ENCODE data around the gene PCBP3.

DNA sequence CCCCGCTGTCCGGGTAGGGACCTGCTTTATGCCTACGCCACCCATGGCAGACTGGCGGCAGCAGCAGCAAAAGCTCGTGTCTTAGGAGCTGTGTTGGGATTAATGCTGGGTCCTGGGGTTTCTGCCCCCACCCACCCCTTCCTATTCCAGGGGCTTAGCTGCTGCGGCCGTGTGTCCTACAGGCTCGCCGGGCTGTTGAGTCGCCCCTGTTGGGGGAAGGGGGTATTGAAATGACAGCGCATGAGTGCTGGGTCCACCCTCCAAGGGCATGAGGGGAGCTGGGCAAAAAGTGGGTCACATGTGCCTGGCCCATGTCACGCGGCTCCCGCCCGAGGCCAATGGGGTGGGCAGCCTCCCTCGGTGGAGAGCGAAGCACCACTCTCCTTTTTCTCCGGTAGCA lies 219.7 kb downstream of the PCBP3 start:
- TF ChIP-seq, protein P1, sequence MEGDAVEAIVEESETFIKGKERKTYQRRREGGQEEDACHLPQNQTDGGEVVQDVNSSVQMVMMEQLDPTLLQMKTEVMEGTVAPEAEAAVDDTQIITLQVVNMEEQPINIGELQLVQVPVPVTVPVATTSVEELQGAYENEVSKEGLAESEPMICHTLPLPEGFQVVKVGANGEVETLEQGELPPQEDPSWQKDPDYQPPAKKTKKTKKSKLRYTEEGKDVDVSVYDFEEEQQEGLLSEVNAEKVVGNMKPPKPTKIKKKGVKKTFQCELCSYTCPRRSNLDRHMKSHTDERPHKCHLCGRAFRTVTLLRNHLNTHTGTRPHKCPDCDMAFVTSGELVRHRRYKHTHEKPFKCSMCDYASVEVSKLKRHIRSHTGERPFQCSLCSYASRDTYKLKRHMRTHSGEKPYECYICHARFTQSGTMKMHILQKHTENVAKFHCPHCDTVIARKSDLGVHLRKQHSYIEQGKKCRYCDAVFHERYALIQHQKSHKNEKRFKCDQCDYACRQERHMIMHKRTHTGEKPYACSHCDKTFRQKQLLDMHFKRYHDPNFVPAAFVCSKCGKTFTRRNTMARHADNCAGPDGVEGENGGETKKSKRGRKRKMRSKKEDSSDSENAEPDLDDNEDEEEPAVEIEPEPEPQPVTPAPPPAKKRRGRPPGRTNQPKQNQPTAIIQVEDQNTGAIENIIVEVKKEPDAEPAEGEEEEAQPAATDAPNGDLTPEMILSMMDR (IDR thresholded peaks at IDR 0.05 in 4 of 5, conservative IDR thresholded peaks at IDR 0.05 in 1 of 5), result no peak
- no peak for TF ChIP-seq POLR2A (IDR thresholded peaks at IDR 0.05)

Measured in gastrocnemius medialis (tissue), 4 donors.